Lung microvascular endothelial cell (primary cell): Measurements from ENCODE around the gene TTC23. TPM values are rescaled to one million over a fixed set of nuclear protein-coding genes. Genes with fewer than 3 reads are reported as not detected.

ENCODE experiments used
- total RNA-seq: library from RNA; depleted of rRNA; stranded (reverse); fragments of >200 nt; gene quantifications from 2 replicates; pipeline ENCODE4 v1.2.1, GENCODE V29; 2014

Gene TTC23
- total RNA-seq, 1 donor from 2014 or later = 17.1 TPM

Other genes with a start within 250 kb of the TTC23 start
- gene PGPEP1L, start 241.8 kb downstream of the TTC23 start, total RNA-seq = not detected in 2 replicates
- gene SYNM, start 144.5 kb downstream of the TTC23 start, total RNA-seq = 43.4 and 62.7 TPM in 2 replicates
- 6.8 and 10.5 TPM in 2 replicates for gene LRRC28, start 1.9 kb upstream of the TTC23 start, total RNA-seq